ENCODE data around the gene GLIS1. TPM values are rescaled to one million over a fixed set of nuclear protein-coding genes. Genes with fewer than 3 reads are reported as not detected.
A peak's percentile ranks its signal among the peaks of the same experiment; 100 is the strongest.

GLIS1 gene
- total RNA-seq, 1 donor from 2014 or later: 17.4 TPM

- no peaks in the 10 kb centered on the region for H3K9me3 Mint-ChIP-seq (ENCODE audit: low read depth)
- H3K4me3 Mint-ChIP-seq (ENCODE audit: unreplicated experiment): no peak overlapping the region
- H3K27me3 Mint-ChIP-seq (ENCODE audit: low read depth): no peaks in the 10 kb centered on the region
- peaks cover 53% of the 10 kb centered on the region for H3K4me1 Mint-ChIP-seq (ENCODE audit: low read depth)
- H3K27ac Mint-ChIP-seq (ENCODE audit: unreplicated experiment): no peak overlapping the region
- TF ChIP-seq, protein P1, sequence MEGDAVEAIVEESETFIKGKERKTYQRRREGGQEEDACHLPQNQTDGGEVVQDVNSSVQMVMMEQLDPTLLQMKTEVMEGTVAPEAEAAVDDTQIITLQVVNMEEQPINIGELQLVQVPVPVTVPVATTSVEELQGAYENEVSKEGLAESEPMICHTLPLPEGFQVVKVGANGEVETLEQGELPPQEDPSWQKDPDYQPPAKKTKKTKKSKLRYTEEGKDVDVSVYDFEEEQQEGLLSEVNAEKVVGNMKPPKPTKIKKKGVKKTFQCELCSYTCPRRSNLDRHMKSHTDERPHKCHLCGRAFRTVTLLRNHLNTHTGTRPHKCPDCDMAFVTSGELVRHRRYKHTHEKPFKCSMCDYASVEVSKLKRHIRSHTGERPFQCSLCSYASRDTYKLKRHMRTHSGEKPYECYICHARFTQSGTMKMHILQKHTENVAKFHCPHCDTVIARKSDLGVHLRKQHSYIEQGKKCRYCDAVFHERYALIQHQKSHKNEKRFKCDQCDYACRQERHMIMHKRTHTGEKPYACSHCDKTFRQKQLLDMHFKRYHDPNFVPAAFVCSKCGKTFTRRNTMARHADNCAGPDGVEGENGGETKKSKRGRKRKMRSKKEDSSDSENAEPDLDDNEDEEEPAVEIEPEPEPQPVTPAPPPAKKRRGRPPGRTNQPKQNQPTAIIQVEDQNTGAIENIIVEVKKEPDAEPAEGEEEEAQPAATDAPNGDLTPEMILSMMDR (IDR thresholded peaks at IDR 0.05): no peak
- peak; percentile 67 for DNase-seq (ENCODE audit: low spot score)
- H3K36me3 Mint-ChIP-seq (ENCODE audit: low read depth): no peaks in the 10 kb centered on the region
These were observed 80.3 kb downstream of the GLIS1 start for GRCh38 chr1:53658489-53659230.

DNA sequence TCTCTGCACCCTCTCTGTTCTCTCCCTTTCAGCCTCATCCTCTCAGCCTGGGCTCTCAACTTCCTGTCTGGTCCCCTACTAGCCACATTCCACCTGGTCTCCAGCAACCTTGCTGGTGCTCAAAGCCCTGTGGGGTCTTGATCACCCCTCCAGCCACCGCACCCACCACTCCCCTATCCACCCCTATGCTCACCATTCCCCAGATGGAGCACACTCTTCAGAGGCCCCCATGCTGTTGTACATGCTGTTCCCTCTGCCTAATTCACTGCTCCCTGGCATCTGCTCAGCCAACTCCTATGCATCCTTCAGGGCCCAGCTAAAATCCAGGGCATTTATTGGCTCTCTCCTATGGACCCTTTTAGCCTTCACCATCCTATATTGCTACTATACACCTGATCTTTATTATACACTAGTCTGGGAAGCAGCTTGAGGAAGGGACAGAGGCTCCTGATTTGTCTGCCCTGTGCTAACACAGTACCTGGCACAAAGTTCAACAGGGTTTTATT lies 81.0 kb downstream of the GLIS1 start:
- TF ChIP-seq, protein P1 (IDR thresholded peaks at IDR 0.05): no peak
- H3K4me1 Mint-ChIP-seq (ENCODE audit: low read depth): peaks cover 49% of the 10 kb centered on the region
- H3K27ac Mint-ChIP-seq (ENCODE audit: unreplicated experiment): peak overlapping the region; percentile 72
- no peaks in the 10 kb centered on the region for H3K27me3 Mint-ChIP-seq (ENCODE audit: low read depth)
- H3K36me3 Mint-ChIP-seq (ENCODE audit: low read depth): no peaks in the 10 kb centered on the region
- no peak overlapping the region for H3K4me3 Mint-ChIP-seq (ENCODE audit: unreplicated experiment)
- DNase-seq (ENCODE audit: low spot score): peak; percentile 34
- H3K9me3 Mint-ChIP-seq (ENCODE audit: low read depth): no peaks in the 10 kb centered on the region

- no peaks in the 10 kb centered on the region for H3K9me3 Mint-ChIP-seq (ENCODE audit: low read depth)
- no peak overlapping the region for H3K4me3 Mint-ChIP-seq (ENCODE audit: unreplicated experiment)
- no peaks in the 10 kb centered on the region for H3K27me3 Mint-ChIP-seq (ENCODE audit: low read depth)
- DNase-seq (ENCODE audit: low spot score): peak; percentile 43
- no peaks in the 10 kb centered on the region for H3K36me3 Mint-ChIP-seq (ENCODE audit: low read depth)
- no peak overlapping the region for H3K27ac Mint-ChIP-seq (ENCODE audit: unreplicated experiment)
- TF ChIP-seq, protein P1 (IDR thresholded peaks at IDR 0.05): no peak
- peaks cover 48% of the 10 kb centered on the region for H3K4me1 Mint-ChIP-seq (ENCODE audit: low read depth)
These were observed 81.5 kb downstream of the GLIS1 start for GRCh38 chr1:53657531-53657805.

DNA sequence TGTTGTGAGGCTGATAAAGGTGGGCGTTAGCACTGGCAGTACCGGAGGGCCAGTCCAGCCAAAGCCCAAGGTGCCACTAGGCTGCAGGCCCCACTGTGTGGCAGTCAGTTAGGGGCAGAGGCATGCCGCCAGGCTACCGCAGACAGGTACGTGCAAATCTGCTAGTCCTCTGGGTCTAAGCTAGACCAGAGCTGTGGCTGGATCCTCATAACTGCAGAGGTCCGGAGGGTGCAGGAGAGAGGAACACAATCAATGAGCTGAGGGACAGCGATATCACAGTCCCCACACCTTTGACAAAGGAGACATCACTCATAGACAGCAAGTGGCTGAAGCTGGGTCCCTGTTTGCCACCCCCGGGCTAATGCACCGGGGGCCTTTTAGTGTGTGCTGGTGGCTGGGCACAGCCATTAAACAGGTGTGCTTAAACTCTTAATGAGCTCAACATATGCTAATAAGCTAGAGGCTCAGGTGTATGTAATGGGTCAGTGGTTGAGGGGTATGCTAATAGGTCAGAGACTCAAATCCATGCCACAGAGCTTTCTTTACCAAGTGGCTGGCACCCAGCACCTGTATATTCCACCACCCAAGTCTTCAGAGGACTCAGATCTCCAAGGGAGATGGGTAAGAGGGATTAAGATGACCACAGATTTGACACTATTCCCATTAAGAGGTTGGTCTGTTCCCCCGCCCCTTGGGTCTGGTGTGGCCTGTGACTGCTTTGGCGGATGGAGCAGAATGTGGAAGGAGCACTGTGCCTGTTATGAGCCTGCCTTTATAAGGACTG lies 82.0 kb downstream of the GLIS1 start:
- peak; percentile 40 for DNase-seq (ENCODE audit: low spot score)
- H3K9me3 Mint-ChIP-seq (ENCODE audit: low read depth): no peaks in the 10 kb centered on the region
- H3K27ac Mint-ChIP-seq (ENCODE audit: unreplicated experiment): peak overlapping the region; percentile 84
- H3K4me1 Mint-ChIP-seq (ENCODE audit: low read depth): peaks cover 48% of the 10 kb centered on the region
- H3K27me3 Mint-ChIP-seq (ENCODE audit: low read depth): no peaks in the 10 kb centered on the region
- no peaks in the 10 kb centered on the region for H3K36me3 Mint-ChIP-seq (ENCODE audit: low read depth)
- no peak overlapping the region for H3K4me3 Mint-ChIP-seq (ENCODE audit: unreplicated experiment)
- TF ChIP-seq, protein P1 (IDR thresholded peaks at IDR 0.05): no peak

- Mint-ChIP-seq H3K4me1 (ENCODE audit: low read depth) (peaks cover 53% of the 10 kb centered on the region), H3K9me3 (ENCODE audit: low read depth) (no peaks in the 10 kb centered on the region), H3K27me3 (ENCODE audit: low read depth) (no peaks in the 10 kb centered on the region), H3K36me3 (ENCODE audit: low read depth) (no peaks in the 10 kb centered on the region), H3K4me3 (ENCODE audit: unreplicated experiment) (no peak overlapping the region), H3K27ac (ENCODE audit: unreplicated experiment) (peak overlapping the region; percentile 84)
- TF ChIP-seq, protein P1 (IDR thresholded peaks at IDR 0.05): peak; percentile 19
- DNase-seq (ENCODE audit: low spot score): peak; percentile 36
These were observed 82.8 kb downstream of the GLIS1 start for GRCh38 chr1:53655931-53656746.
